Kidney capillary endothelial cell (primary cell): ENCODE measurements around the gene CASKIN1.

Source experiments
- DNase-seq: peaks from one replicate; pipeline ENCODE4 v3.0.0-alpha.2; 2018; ENCODE audit warnings: low spot score

Gene CASKIN1

GRCh38 chr16:2232094-2232990 is 35.9 kb upstream of the CASKIN1 start:
- DNase-seq, result no peak

GRCh38 chr16:2231016-2231931 is 34.9 kb upstream of the CASKIN1 start:
- no peak for DNase-seq

GRCh38 chr16:2230376-2230775 is 34.0 kb upstream of the CASKIN1 start:
- no peak for DNase-seq

GRCh38 chr16:2229632-2230250 is 33.3 kb upstream of the CASKIN1 start:
- no peak for DNase-seq

GRCh38 chr16:2229091-2229490 is 32.7 kb upstream of the CASKIN1 start:
- DNase-seq, result no peak

- no peak for DNase-seq
Observed at GRCh38 chr16:2228161-2228824, 31.9 kb upstream of the CASKIN1 start.

- no peak for DNase-seq
Observed at GRCh38 chr16:2226918-2227317, 30.5 kb upstream of the CASKIN1 start.

GRCh38 chr16:2226245-2226793 is 29.9 kb upstream of the CASKIN1 start:
- no peak for DNase-seq

GRCh38 chr16:2223942-2224486 is 27.6 kb upstream of the CASKIN1 start:
- DNase-seq, result peak; percentile 25

GRCh38 chr16:2223221-2223941 is 27.0 kb upstream of the CASKIN1 start, which contains the start of gene E4F1:
Gene E4F1, plus strand, starts transcription at chr16:2223591. Its CDS starts 23 bp downstream, at chr16:2223614.
- peak; percentile 98 for DNase-seq

GRCh38 chr16:2216330-2216729 is 19.9 kb upstream of the CASKIN1 start:
- no peak for DNase-seq

- no peak for DNase-seq
Observed at GRCh38 chr16:2214719-2214968, 18.2 kb upstream of the CASKIN1 start, which contains the start of gene PGP. Gene PGP, minus strand, starts transcription at chr16:2214840. Its CDS starts 63 bp downstream, at chr16:2214777.

- DNase-seq, result no peak
Observed at GRCh38 chr16:2213817-2214718, 17.7 kb upstream of the CASKIN1 start.

- peak; percentile 21 for DNase-seq
Observed at GRCh38 chr16:2212362-2213324, 16.2 kb upstream of the CASKIN1 start.

GRCh38 chr16:2211923-2212347 is 15.5 kb upstream of the CASKIN1 start:
- DNase-seq, result no peak

- DNase-seq, result no peak
Observed at GRCh38 chr16:2210386-2211365, 14.3 kb upstream of the CASKIN1 start, which contains the start of gene BRICD5. Gene BRICD5, minus strand, starts transcription at chr16:2210863. Its CDS starts 30 bp downstream, at chr16:2210833.

- no peak for DNase-seq
Observed at GRCh38 chr16:2210009-2210332, 13.6 kb upstream of the CASKIN1 start.
